NCI-H1092 (cell line): ENCODE measurements around the gene WBP1L.
"Not testable (repeated sequence)": the region's sequence is repeated elsewhere in the genome, so short reads cannot be mapped to it uniquely, and the experiment has no call there.

Source experiments
- DNase-seq: peaks from one replicate; lab custom pipeline; 2025; lab: John Stamatoyannopoulos, UW

The WBP1L gene

DNA sequence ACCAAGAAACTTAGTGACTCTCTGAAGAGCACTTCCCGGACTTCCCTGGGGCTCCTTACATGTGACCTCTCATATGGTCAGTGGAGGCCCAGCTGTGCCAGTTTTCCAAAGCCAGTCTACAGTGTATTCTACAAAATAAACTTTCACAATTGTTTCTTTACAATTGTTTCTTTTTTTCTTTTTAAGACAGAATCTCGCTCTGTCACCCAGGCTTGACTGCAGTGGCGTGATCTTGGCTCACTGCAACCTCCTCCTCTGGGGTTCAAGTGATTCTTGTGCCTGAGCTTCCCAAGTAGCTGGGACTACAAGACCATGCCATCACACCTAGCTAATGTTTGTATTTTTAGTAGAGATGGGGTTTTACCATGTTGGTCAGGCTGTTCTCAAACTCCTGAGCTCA lies 67.6 kb downstream of the WBP1L start:
- no peak for DNase-seq

DNA sequence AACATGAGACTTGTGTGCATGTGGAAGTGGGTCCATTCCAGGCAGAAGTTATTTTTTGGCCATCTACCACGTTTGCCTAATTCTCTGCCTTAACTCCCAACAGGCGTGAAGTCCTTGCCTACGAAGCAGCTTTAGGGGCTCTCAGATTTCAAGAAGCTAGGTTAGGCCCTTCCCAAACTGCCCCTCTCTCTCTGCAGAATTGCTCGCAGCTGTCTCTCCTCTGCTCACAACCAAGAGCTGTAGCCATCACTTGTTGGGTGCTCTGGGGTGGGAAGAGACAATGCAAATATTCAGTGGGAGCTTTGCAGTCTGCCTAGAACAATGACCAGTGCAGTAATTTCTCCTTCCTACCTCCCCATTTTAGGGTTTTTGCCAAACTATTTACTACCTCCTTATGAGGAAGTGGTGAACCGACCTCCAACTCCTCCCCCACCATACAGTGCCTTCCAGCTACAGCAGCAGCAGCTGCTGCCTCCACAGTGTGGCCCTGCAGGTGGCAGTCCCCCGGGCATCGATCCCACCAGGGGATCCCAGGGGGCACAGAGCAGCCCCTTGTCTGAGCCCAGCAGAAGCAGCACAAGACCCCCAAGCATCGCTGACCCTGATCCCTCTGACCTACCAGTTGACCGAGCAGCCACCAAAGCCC lies 68.6 kb downstream of the WBP1L start:
- no peak for DNase-seq

DNA sequence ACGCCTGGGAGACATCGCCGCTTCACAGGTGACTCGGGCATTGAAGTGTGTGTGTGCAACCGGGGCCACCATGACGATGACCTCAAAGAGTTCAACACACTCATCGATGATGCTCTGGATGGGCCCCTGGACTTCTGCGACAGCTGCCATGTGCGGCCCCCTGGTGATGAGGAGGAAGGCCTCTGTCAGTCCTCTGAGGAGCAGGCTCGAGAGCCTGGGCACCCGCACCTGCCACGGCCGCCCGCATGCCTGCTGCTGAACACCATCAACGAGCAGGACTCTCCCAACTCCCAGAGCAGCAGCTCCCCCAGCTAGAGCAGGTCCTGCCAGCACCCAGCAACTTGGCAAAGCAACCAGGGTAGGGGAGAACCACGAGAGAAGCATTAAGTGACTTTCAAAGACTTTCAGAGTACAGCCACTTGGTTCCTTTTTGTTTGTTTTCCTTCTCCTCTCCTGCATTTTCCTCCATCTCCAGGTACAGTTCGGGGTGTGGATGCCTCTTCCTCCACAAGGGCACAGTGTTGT lies 69.3 kb downstream of the WBP1L start:
- no peak for DNase-seq

DNA sequence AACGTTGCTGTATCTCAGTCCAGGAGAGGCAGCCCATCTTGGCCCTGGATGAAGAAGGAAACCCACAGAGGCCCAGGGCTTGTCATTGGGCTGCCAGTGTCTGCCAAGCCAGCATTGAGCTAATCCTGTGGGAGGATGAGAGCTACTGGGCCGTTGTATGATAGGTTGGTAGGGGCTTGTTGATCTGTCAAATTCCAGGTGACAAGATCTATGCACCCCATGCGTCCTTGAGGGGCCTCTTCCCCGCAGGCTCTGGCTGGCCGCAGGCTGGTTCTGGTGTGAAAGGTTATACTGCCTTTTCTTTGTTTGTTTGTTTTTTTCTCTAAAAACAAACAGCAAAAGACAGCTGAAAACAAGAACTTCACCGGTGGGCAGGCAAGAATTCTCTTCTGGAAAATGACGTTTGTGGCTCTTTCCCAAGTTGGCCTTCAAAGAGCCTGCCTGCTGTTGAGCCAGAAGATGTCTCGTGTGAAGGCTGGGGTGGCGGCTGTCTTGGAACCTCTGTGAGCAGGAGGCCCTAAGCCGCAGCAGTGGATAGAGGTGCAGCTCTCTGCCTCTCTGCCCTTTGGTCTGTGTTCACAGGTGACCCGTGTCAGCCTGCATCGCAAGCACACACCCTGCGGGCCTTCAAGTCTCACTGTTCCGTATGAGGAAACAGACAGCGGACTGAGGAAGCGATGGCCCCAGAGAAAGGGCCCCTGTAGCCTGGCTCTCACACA lies 70.1 kb downstream of the WBP1L start:
- no peak for DNase-seq

DNA sequence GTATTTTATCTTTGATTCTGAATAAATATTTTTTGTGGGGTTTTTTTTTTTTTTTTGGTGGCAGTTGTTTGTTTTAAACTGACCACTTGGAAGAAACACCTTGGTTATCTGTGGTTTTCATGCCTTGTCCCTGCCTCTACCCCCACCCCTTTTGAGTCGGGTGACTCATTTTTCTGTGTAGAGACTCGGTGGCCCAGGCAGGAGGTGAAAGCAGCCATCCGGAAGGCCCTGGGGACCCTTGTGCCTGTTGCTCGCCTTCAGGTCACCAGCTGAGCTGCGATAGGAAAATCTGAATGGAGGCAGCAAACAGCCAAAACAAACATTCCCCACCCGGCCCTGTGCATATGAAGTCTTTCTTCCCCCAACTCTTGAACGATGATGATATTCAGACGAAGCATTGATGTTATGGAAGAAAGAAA lies 70.7 kb downstream of the WBP1L start:
- DNase-seq: no peak

DNA sequence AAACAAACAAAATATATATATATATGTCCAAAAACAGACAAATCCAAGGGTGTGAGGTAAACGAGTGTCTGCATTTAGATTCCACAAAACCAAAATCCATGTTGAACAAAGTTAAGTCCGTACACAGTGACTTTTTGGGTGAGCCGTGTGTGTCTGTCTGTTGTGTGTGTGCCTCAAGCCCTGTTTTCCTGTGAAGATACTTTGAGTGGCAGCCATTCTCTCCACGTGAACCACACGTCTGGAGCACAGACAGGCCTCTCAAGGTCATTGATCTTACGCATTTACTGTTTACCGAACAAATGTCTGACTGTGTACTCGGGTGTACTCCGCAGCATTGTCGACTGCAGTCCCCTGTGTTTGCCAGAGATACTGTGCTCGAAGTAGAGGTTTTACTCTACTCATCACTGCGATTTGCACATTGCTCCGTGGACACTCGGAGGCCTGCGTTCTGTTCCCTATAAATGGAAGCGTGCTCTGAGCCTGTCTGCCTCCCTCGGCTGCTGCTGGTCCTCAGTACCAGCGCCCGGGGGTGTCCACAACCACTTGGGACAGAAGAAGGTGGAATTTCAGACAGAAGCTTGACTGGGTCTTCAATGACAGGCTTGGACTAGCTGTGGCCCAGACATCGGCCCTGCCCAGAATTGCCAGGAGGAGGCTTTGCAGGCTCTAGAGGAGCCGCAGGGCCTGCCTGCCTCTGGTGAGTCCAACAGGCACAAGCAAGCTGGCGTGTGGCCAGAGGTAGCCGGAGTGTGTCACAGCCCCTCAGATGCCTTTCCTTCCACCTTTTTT lies 71.3 kb downstream of the WBP1L start:
- no peak for DNase-seq

DNA sequence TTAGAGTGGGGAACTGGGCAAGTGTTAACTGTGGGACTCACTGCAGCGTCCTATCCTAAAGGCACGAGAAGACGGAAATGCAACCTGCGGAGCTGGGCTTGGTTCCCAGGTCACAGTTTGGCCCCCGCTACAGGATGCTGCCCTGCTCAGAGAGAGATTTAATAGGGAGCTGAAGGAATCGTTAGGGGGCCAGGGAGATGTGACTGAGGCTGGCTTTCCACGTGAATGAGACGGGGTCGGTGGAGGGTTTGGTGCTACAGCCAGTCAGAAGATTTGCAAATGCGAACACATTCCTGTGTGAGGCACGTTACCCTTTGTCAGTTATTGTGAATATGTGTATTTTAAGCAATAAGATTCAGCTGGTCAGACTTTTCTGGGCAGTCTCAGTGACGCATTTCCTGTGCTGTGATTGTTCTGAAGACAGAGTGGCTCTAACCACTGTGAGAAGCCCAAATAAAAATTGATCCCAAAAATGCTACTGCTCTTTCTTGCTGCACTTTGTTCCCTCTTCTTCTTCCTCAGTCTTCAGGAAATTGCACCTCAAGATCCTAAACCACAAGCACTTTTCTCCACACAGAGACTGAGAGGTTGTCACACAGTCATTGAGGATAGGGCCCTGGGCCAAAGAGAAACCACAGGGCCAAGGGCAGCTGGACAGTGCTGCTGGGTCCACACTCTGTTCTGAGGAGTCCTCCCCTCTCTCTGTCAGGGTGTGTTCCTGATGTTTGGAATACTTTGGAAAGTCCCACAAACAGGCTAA lies 72.2 kb downstream of the WBP1L start:
- no peak for DNase-seq

DNA sequence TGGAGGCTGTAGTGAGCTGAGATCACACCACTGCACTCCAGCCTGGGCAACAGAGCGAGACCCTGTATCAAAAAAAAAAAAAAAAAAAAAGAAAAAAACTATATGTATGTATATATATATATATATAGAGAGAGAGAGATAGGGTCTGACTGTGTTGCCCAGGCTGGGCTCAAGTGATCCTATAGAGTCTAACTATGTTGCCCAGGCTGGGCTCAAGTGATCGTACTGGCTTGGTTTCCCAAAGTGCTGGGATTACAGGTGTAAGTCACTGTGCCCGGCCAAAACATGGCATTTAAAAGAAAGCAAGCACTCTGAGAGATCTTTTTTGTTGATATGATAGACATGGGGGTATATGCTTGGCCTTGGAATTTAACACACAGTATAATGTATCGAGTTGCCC lies 73.4 kb downstream of the WBP1L start:
- no peak for DNase-seq

DNA sequence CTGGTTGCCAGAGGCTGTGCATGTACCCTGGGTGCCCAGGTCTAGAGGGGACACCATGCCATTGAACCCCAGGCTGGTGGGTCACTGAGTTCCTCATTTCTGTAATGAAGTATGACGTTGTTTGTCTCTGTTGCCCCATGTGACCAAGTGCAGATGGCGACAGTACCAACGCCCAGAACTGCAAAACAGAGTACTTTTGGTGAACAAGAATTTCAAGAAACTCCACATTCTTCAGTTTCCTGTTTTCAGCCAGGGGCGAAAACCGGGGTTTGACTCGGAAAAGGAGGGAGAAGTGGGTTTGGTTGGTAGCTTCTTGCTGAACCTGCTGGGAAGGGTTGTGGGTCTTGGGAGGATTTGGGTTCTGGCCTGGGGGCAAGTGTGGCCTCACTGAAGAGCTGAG lies 75.3 kb downstream of the WBP1L start:
- no peak for DNase-seq

DNA sequence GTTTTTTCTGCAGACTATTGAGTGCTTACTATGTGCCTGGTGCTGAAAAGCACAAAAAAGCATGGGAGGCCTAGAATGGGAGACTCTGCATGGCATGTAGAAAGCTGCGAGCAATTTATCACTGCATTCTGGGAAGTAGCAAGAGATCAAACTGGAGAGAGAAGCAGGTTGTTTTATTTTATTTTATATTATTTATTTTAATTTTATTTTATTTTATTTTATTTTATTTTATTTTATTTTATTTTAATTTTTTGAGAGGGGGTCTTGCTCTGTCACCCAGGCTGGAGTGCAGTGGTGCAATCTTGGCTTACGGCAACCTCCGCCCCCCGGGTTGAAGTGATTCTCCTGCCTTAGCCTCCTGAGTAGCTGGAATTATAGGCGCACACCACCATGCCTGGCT lies 76.3 kb downstream of the WBP1L start:
- DNase-seq: not testable (repeated sequence)

DNA sequence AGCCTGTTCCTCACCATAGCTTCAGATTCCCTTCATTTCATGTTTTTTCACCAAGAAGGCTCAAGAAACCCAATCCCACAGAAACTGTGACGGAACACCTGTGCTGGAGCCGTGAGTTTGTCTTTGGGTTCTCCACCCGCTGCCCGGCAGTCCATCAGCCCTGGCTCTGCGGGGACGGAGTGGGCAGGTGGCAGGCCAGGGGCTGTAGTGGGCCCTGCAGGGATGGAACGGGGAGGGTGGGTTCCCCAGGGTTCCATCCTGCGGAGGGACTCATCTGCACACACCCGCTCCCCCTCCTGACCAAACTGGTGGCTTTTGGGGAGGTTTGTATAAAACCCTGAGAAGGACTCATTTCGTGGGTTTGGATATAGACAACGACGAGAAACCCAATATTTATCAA lies 78.5 kb downstream of the WBP1L start:
- DNase-seq: no peak

DNA sequence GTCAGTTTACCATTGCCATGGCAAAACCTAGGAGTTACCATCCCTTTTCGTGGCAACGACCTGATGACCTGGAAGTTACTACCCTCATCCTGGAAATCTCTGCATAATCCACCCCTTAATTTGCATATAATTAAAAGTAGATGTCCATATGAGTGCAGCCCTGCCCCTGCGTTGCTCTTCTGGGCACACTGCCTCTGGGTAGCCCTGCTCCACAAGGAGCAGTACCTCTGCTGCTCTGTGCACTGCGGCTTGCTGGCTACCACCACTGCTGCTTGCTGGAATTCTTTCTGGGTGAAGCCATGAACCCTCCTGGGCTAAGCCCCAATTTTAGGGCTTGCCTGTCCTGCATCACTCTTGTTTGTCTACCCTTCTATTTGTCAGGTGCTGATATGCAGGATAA lies 80.9 kb downstream of the WBP1L start:
- DNase-seq: no peak

DNA sequence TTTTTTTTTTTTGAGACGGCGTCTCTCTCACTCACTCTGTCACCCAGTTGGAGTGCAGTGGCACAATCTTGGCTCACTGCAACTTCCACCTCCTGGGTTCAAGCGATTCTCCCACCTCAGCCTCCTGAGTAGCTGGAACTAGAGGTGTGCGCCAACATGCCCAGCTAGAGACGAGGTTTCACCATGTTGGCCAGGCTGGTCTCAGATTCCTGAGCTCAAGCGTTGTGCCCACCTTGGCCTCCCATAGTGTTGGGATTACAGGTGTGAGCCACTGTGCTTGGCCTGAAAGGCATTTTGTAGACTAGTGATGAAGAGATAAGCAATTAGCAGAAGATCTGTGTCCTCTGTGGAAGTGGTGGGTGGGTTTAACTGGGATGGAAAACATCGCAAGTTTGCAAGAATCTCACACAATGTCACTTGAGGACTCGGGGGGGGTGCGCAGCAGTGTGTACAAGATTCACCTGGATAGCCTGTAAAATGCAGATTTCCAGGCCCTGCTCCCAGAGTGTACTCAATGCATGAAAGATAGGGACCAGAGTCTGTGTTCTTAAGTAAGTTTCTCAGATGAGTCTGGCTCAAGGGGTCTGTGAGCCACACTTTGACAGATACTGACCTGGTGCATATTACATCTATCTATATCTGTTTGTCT lies 82.5 kb downstream of the WBP1L start:
- DNase-seq: no peak

DNA sequence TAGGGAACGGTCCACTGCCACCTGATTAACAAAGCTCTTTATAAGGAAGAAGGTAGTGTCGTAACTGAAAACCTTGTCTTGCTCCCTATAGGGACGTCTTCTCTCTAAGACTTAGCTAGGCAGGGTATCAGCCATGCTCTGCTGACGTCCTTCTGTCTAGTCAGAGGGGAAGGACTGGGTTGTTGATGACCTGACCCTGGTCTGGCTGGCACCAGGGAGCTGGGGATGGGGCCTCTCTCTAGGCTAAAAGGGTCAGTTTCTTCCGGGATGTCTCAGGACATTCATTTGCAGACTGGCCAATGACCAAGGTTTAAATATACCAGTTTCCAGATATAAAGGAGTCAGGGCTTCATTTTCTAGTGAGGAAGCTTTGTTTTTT lies 83.8 kb downstream of the WBP1L start:
- no peak for DNase-seq

DNA sequence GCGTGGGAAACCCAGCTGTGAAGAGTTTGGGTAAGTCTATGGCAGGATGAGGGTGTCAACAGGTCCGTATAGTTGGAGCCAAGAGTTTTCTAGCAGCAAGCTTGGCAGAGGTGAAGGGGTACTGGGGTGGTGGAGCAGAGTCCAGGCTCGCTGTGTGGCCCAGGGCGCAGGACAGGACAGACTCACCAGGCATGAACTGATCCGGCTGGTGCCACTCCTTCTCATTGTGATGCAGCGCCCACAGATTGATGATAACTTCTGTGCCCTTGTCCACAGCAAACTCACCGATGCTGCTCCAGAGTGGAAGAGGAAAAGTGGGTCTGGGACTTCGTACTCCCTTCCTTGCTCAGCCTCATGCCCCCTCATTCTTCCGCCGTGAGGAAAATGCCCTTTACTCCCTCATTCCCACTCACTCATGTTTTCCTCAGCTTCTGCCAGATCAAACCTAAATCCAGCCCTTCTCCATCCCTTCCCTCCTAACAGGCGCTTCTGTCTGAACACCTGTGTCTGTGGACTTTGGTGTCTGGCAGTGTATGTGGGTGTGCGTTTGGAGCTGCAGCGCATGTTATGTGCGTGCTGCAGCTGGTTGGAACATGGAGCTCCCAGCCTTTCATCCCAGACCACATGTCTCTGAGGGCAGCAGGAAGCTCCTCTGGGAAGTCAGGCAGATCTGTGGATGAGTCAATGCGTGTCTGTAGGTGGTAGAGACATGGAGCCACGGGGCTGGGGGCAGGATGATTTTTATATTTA lies 87.7 kb downstream of the WBP1L start:
- DNase-seq: no peak

DNA sequence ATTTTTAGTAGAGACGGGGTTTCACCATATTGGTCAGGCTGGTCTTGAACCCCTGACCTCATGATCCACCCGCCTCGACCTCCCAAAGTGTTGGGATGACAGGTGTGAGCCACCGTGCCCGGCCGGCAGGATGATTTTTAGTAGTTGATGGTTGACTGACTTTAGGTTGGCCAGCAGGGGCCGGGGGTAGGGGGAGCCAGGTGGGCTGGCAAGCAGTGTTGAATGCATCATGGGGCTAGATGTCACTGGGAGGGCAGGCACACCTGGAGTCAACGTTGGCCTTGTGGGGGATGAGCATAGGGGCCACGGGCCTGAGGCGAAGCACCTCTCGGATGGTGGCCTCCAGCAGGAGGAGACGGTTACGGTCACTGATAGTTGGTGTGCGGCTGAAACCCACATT lies 88.5 kb downstream of the WBP1L start:
- no peak for DNase-seq

DNA sequence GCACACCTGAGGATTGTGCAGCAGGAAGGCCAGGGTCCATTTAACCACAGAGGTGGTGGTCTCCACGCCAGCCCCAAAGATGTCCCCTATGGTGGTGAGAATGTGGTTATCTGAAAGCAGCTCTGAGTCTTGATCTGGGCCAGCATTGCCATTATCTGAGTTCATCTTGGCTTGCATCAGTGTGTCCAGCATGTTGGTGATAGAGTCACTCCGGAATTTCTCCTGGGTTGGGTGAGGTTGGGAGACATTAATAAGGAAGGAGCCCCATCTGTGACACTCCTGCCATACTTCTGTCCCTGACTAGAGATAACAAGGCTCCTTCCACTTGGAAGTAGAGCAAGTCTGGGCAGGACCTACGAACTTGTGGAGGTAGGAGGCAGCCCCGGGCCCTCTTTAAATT lies 89.2 kb downstream of the WBP1L start:
- no peak for DNase-seq

DNA sequence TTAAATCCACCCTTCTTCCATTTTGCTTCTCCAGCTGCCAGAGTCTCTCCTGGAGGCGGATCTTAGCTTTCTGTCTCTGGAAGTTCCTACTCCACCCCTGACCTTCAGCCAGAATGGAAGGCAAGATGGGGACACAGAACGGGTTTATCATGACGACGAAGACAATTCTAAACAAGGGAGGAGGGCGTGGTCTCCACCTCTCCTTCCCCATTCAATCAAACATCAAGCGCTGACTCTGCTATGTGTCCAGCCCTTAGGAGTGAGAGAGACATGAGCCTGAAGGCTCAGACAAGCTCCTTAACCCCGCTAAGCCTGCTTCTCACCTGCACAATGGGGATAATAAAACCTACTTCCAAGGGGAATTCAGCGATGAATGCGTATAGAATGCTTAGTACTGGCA lies 90.4 kb downstream of the WBP1L start:
- DNase-seq: no peak

DNA sequence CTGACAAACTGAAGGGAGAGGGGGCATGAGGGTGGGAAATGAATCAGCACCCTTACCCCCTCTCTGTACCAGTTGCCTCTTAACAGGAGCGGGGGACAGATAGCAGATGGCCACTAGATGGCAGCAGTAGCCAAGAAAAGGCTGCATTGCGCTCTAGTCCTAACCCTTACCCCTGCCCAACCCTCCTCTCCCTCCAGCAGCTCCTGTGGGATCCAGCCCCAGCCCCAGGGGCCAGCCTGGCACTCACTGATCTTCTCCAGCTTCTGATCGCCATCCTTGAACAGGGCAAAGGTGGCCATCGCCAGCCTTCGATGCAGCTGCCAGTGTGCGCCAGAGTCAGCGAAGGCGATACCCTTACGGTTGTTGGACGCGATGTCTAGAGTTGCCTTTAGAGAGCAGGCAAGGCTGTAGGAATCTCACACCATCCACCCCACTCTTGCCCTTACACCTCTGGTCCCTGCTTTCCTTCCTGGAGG lies 91.3 kb downstream of the WBP1L start:
- peak; percentile 51 for DNase-seq

DNA sequence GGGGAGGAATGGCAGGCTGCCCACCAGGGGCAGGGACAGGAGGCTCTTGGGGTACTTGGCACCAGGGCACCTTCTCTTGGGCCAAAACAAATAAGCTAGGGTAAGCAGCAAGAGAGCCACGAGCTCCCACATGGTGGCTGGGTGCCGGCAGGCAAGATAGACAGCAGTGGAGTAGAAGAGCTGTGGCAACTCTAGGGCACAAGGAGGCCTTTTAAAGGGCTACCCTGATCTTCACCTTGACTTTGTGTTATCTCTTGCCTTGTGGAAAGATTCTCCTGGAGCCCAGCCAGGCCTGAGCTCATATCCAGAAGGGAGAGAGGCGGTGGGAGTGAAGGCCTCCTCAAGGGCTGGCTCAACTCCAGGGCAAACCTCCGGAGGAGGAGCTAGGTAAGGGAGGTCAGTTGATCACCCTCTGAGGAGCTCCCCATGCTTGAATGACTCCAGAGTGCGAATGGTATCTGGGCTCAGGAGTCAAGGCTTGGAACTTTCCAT lies 93.5 kb downstream of the WBP1L start, which contains the start of gene CYP17A1:
Gene CYP17A1 (minus strand): TSS at position 184 of the 492 bp plus-strand sequence. CDS start 52 bp downstream, at position 132.
- DNase-seq: no peak
